ENCODE results near the gene PWP1. TPM values are rescaled to one million over a fixed set of nuclear protein-coding genes. Genes with fewer than 3 reads are reported as not detected.
"Not testable (repeated sequence)": the region's sequence is repeated elsewhere in the genome, so short reads cannot be mapped to it uniquely, and the experiment has no call there.

Gene PWP1
- total RNA-seq, 2 donors from 2014 or later: 13.0 to 19.1 TPM

GRCh38 chr12:107727742-107728141 is 42.1 kb downstream of the PWP1 start:
- ATAC-seq; intact Hi-C loops (cut with DNase I); DNase-seq: not testable (repeated sequence)

- intact Hi-C loops (cut with DNase I): no loop called here
Measured at GRCh38 chr12:107730618-107731341, 45.2 kb downstream of the PWP1 start.

GRCh38 chr12:107731366-107731765 is 45.8 kb downstream of the PWP1 start:
- ATAC-seq: no peak
- DNase-seq: no peak
- intact Hi-C loops (cut with DNase I): no loop called here

More at GRCh38 chr12:107730618-107731341, 45.2 kb downstream of the PWP1 start:
- DNase-seq (no peak), ATAC-seq (no peak)

GRCh38 chr12:107732365-107732764 is 46.8 kb downstream of the PWP1 start:
- intact Hi-C loops (cut with DNase I): no loop called here
- DNase-seq (no peak), ATAC-seq (no peak)

GRCh38 chr12:107734139-107734538 is 48.5 kb downstream of the PWP1 start:
- no peak for DNase-seq
- intact Hi-C loops (cut with DNase I): no loop called here
- ATAC-seq: no peak

- intact Hi-C loops (cut with DNase I): no loop called here
- DNase-seq (no peak), ATAC-seq (no peak)
Measured at GRCh38 chr12:107735763-107736162, 50.2 kb downstream of the PWP1 start.

GRCh38 chr12:107736914-107737313 is 51.3 kb downstream of the PWP1 start:
- intact Hi-C loops (cut with DNase I): no loop called here
- ATAC-seq (no peak), DNase-seq (no peak)

- peak in 1 of 2 donors; percentile 85 for ATAC-seq
- DNase-seq: no peak
- intact Hi-C loops (cut with DNase I): no loop called here
Measured at GRCh38 chr12:107748472-107748871, 62.9 kb downstream of the PWP1 start.

GRCh38 chr12:107749083-107749482 is 63.5 kb downstream of the PWP1 start:
- peak in 1 of 2 donors; percentile 73 for ATAC-seq
- DNase-seq: no peak
- intact Hi-C loops (cut with DNase I): no loop called here

GRCh38 chr12:107759410-107759809 is 73.8 kb downstream of the PWP1 start:
- intact Hi-C loops (cut with DNase I): no loop called here
- DNase-seq (no peak), ATAC-seq (no peak)

GRCh38 chr12:107760207-107760808 is 74.7 kb downstream of the PWP1 start:
- intact Hi-C loops (cut with DNase I): loop anchor here in 1 of 2 donors (2.0 to 5.0 kb wide), 2 partner anchors 73 to 124 kb away; partner anchors contain the start of gene PWP1
- DNase-seq: peak; percentile 39
- ATAC-seq: peak in 1 of 2 donors; percentile 4

- peak; percentile 99 for ATAC-seq
- DNase-seq: peak; percentile 96
- intact Hi-C loops (cut with DNase I): loop anchor here in 1 of 2 donors (2.0 to 5.0 kb wide), 2 partner anchors 74 to 124 kb away; partner anchors contain the start of gene PWP1
Measured at GRCh38 chr12:107760809-107761501, 75.4 kb downstream of the PWP1 start, which contains the start of gene PRDM4. Gene PRDM4 (minus strand): TSS chr12:107761137. CDS start chr12:107760515, 622 bp downstream.

- DNase-seq: no peak
- intact Hi-C loops (cut with DNase I): loop anchor here in 1 of 2 donors (2.0 to 5.0 kb wide), 2 partner anchors 74 to 123 kb away; partner anchors contain the start of gene PWP1
- ATAC-seq: peak; percentile 10 to 11
Measured at GRCh38 chr12:107761502-107761904, 75.9 kb downstream of the PWP1 start.

Other genes starting within 250 kb of the PWP1 start
- 10 to 100 TPM; 14.0 to 14.8 TPM for gene PRDM4, start 75.3 kb downstream of the PWP1 start, total RNA-seq
- gene ASCL4, start 88.9 kb downstream of the PWP1 start, total RNA-seq: under 1 TPM in 1 of 2 donors, not detected in 1; 0.09 TPM